Endothelial cell of umbilical vein (primary cell): ENCODE data around the gene VARS1. TPM values are rescaled to one million over a fixed set of nuclear protein-coding genes. Genes with fewer than 3 reads are reported as not detected.
A peak's percentile ranks its signal among the peaks of the same experiment; 100 is the strongest.

Source experiments
- BruUV-seq: library from RNA; stranded (reverse); fragments of 400-500 nt; replicated peaks from 2 replicates; lab custom pipeline; 2021; lab: Mats Ljungman, UMichigan
- CTCF ChIA-PET: fragments of 300-600, 350-600 bp; sonication (Branson Sonifier 250); formaldehyde crosslinking; loops from one replicate; lab custom pipeline; 2021; ENCODE audit warnings: antibody characterized with exemption, inconsistent platforms; lab: Charles Lee
- POLR2A ChIA-PET: fragments of 300-600, 350-600 bp; sonication (Branson Sonifier 250); formaldehyde crosslinking; loops from one replicate; lab custom pipeline; 2021; ENCODE audit warnings: antibody characterized with exemption, inconsistent platforms; lab: Charles Lee
- DNase-seq: peaks from one replicate; pipeline ENCODE4 v3.0.0-alpha.2; 2011; ENCODE audit warnings: low read depth, low spot score
- FAIRE-seq: peaks from 2 replicates; lab custom pipeline; 2011; peaks lifted over from hg19 to GRCh38; lab: Jason Lieb, UNC
- H2AFZ ChIP-seq: 2 replicates; pipeline ENCODE4 v1.6.0; 2012; ENCODE audit warnings: low read depth, low read length, control low read depth, inconsistent platforms
- H3K27ac ChIP-seq: 2 replicates; pipeline ENCODE4 v1.5.1; 2011; ENCODE audit warnings: low read depth, mild to moderate bottlenecking, control low read depth, low read length, moderate library complexity; ENCODE audit not compliant: insufficient read depth
- H3K27me3 ChIP-seq, 2 experiments: 2 replicates each; pipeline versions ENCODE4 v1.6.0 to v1.6.1; 2011; ENCODE audit warnings: low read length in 2 of 2, mixed read lengths in 1 of 2; ENCODE audit not compliant: control insufficient read depth in 2 of 2, insufficient read depth in 2 of 2
- H3K36me3 ChIP-seq, 2 experiments: 2 replicates in 1 of 2; 3 replicates in 1 of 2; pipeline ENCODE4 v1.5.1; 2011; ENCODE audit warnings: low read length in 2 of 2, mild to moderate bottlenecking in 1 of 2, moderate library complexity in 1 of 2; ENCODE audit not compliant: control insufficient read depth in 2 of 2, insufficient read depth in 2 of 2; ENCODE audit errors: extremely low read depth in 1 of 2
- H3K4me1 ChIP-seq: 3 replicates; pipeline ENCODE4 v1.5.1; 2011; ENCODE audit warnings: mild to moderate bottlenecking, low read length; ENCODE audit not compliant: control insufficient read depth, insufficient read depth; ENCODE audit errors: extremely low read depth
- H3K4me2 ChIP-seq: 2 replicates; pipeline ENCODE4 v1.6.1; 2011; ENCODE audit warnings: low read length, control low read depth, mixed read lengths; ENCODE audit not compliant: insufficient read depth
- H3K4me3 ChIP-seq, 3 experiments: fragments of 200-600 bp in 1 of 3; sonication (generic), shearing (Covaris generic) in 1 of 3; replicated peaks in 1 of 3; 2 replicates each; pipeline ENCODE4 v1.5.1; 2011 to 2016; ENCODE audit warnings: control low read depth in 3 of 3, low read length in 3 of 3, mild to moderate bottlenecking in 2 of 3, inconsistent platforms in 1 of 3, low read depth in 1 of 3, moderate library complexity in 1 of 3; ENCODE audit not compliant: insufficient read depth in 1 of 3
- H3K79me2 ChIP-seq: 2 replicates; pipeline ENCODE4 v1.6.0; 2012; ENCODE audit warnings: low read length, inconsistent platforms; ENCODE audit not compliant: control insufficient read depth, insufficient read depth
- H3K9ac ChIP-seq: replicated peaks from 2 replicates; pipeline ENCODE3; 2011; ENCODE audit warnings: low read length, control low read depth; ENCODE audit not compliant: insufficient read depth; ENCODE audit errors: extremely low read depth
- H3K9me1 ChIP-seq: replicated peaks from 3 replicates; pipeline ENCODE4 v1.6.0; 2011; ENCODE audit warnings: mild to moderate bottlenecking, low read length; ENCODE audit not compliant: control insufficient read depth, insufficient read depth; ENCODE audit errors: extremely low read depth
- H3K9me3 ChIP-seq: replicated peaks from 2 replicates; pipeline ENCODE4 v1.5.1; 2012; ENCODE audit warnings: low read length, inconsistent platforms; ENCODE audit not compliant: control insufficient read depth, insufficient read depth
- H4K20me1 ChIP-seq: replicated peaks from 2 replicates; pipeline ENCODE3; 2011; ENCODE audit warnings: mild to moderate bottlenecking, low read length; ENCODE audit not compliant: control insufficient read depth, insufficient read depth; ENCODE audit errors: extremely low read depth
- CTCF ChIP-seq, 2 donors: IDR thresholded peaks; 1 replicate in 1 of 2; 2 replicates in 1 of 2; pipeline ENCODE4 v1.5.1; 2011; ENCODE audit warnings: low read length in 2 of 2, mild to moderate bottlenecking in 2 of 2, moderate library complexity in 2 of 2, control low read depth in 1 of 2, inconsistent platforms in 1 of 2, low read depth in 1 of 2; ENCODE audit not compliant: insufficient read depth in 1 of 2; ENCODE audit errors: extremely low read depth in 1 of 2
- EZH2 ChIP-seq: IDR thresholded peaks from 2 replicates; pipeline ENCODE4 v1.6.1; 2012; ENCODE audit warnings: borderline replicate concordance, low read depth, mild to moderate bottlenecking, moderate library complexity, low read length, inconsistent platforms; ENCODE audit not compliant: severe bottlenecking
- FOS ChIP-seq: IDR thresholded peaks from 2 replicates; pipeline ENCODE4 v1.6.1; 2011; ENCODE audit warnings: mild to moderate bottlenecking, low read length, moderate library complexity, borderline replicate concordance; ENCODE audit not compliant: insufficient read depth
- GATA2 ChIP-seq: IDR thresholded peaks from 2 replicates; pipeline ENCODE4 v1.7.0; 2011; ENCODE audit warnings: low read depth, mild to moderate bottlenecking, moderate library complexity, mixed read lengths, low read length; ENCODE audit not compliant: insufficient read length, insufficient read depth
- JUN ChIP-seq: IDR thresholded peaks from 2 replicates; pipeline ENCODE4 v1.6.1; 2011; ENCODE audit warnings: borderline replicate concordance, low read depth; ENCODE audit not compliant: insufficient read length, insufficient read depth
- MAX ChIP-seq: IDR thresholded peaks from 2 replicates; pipeline ENCODE4 v1.6.1; 2011; ENCODE audit not compliant: insufficient read depth, insufficient read length
- MYC ChIP-seq: IDR thresholded peaks from one replicate; pipeline ENCODE4 v1.6.1; 2011; ENCODE audit warnings: mild to moderate bottlenecking, low read depth, low read length
- POLR2A ChIP-seq: IDR thresholded peaks from 2 replicates; pipeline ENCODE4 v1.6.1; 2012; ENCODE audit warnings: low read depth, mild to moderate bottlenecking, control low read depth, low read length
- POLR2AphosphoS5 ChIP-seq: IDR thresholded peaks from 2 replicates; pipeline ENCODE4 v1.6.1; 2012; ENCODE audit warnings: low read depth, mild to moderate bottlenecking, control low read depth, low read length, moderate library complexity; ENCODE audit not compliant: insufficient read depth
- dilution Hi-C: fragments of 300-500 bp; cut with MboI; formaldehyde crosslinking; loops from one replicate; pipeline ENCODE4 v1.15.0; 2019; ENCODE audit warnings: low sequenced_read_pairs; ENCODE audit not compliant: extremely low pct_ligation_motif_present
- intact Hi-C: fragments of 100-400 bp; cut with micrococcal nuclease; formaldehyde crosslinking; loops from one replicate; pipeline ENCODE4 v1.10.0; 2022
- polyA plus RNA-seq, 4 experiments: library from polyadenylated mRNA; depleted of rRNA in 3 of 4; stranded (reverse) in 3 of 4; unstranded in 1 of 4; fragments of >200 nt; gene quantifications; 2 replicates each; pipeline versions ENCODE4 v1.2.1 to v1.2.3, GENCODE V29; 2011 to 2012; ENCODE audit warnings: missing spikeins in 1 of 4
- total RNA-seq: library from RNA; stranded (reverse); gene quantifications from 2 replicates; pipeline ENCODE4 v1.2.3, GENCODE V29; 2021

VARS1 gene
- total and polyA plus RNA-seq, 2 donors (not counting 3 experiments of a cell fraction or from before 2014, with no cell fraction given), result 37.4 to 121 TPM

- Histone ChIP-seq H3K9ac (no peak overlapping the region), H3K9me3 (no peaks in the 10 kb centered on the region), H3K79me2 (peaks cover 40% of the 10 kb centered on the region), H3K9me1 (no peaks in the 10 kb centered on the region), H3K27ac (no peak overlapping the region), H3K4me3 (no peak overlapping the region), H3K27me3 (no peaks in the 10 kb centered on the region), H4K20me1 (no peaks in the 10 kb centered on the region), H2AFZ (no peak overlapping the region), H3K4me2 (peak overlapping the region; percentile 90), H3K4me1 (peaks cover 17% of the 10 kb centered on the region), H3K36me3 (no peaks in the 10 kb centered on the region)
- TF ChIP-seq MYC (no peak), POLR2A (no peak), MAX (no peak), EZH2 (no peak), JUN (no peak), GATA2 (no peak), FOS (no peak), POLR2AphosphoS5 (no peak), CTCF (IDR thresholded peaks at IDR 0.05; ENCODE audit: extremely low read depth in 1 of 2, insufficient read depth in 1 of 2, low read depth in 1 of 2, low read length in 2 of 2) (no peak)
- FAIRE-seq (no peak), DNase-seq (no peak)
- dilution Hi-C loops (no loop called here), intact Hi-C loops (loop anchor here (5.0 to 10.0 kb wide), 4 partner anchors 66 to 339 kb away; partner anchors contain the start of genes CSNK2B, EHMT2, LY6G5B and NELFE)
- ChIA-PET POLR2A (interaction anchor here (1.2 kb wide), 1 partner anchor 25 kb away, joined by 5 read pairs; the partner anchor contains the start of gene LSM2), CTCF (interaction anchor here (1.0 to 4.2 kb wide), 9 partner anchors 17 to 151 kb away, joined by 3 to 71 read pairs (median 15); partner anchors contain the start of genes ABHD16A, LSM2, LY6G5C and VWA7)
- no TSS peak for BruUV-seq
Measured at GRCh38 chr6:31831350-31832215, 36.0 kb upstream of the VARS1 start.
